HepG2 (cell line): ENCODE results near the gene DHFR2. TPM values are rescaled to one million over a fixed set of nuclear protein-coding genes. Genes with fewer than 3 reads are reported as not detected.
A peak's percentile ranks its signal among the peaks of the same experiment; 100 is the strongest.

Experiments
- ATAC-seq: fragments of 200-7000 bp; cut with Tn5 transposase; 3 replicates; pipeline ENCODE4 v1.9.1; 2020; ENCODE audit warnings: mild to moderate bottlenecking, moderate library complexity
- BruUV-seq: library from RNA; stranded (reverse); fragments of 400-500 nt; replicated peaks from 2 replicates; lab custom pipeline; 2021; lab: Mats Ljungman, UMichigan
- CTCF ChIA-PET: fragments of 300-600 bp; formaldehyde crosslinking; extraction: SDS; loops from one replicate; lab custom pipeline; 2021; ENCODE audit warnings: low total read pairs, inconsistent platforms, low intra/inter-chr PET ratio; lab: Yijun Ruan, JAX
- POLR2A ChIA-PET: fragments of 350-600 bp; sonication (Branson Sonifier 250); formaldehyde crosslinking; loops from one replicate; lab custom pipeline; 2020; ENCODE audit warnings: antibody characterized with exemption, inconsistent platforms; lab: Yijun Ruan, JAX
- DNase-seq: peaks from one replicate; pipeline ENCODE4 v3.0.0-alpha.2; 2015; ENCODE audit warnings: low spot score
- FAIRE-seq: peaks from 3 replicates; lab custom pipeline; 2011; peaks lifted over from hg19 to GRCh38; lab: Jason Lieb, UNC
- H2AFZ ChIP-seq: one replicate; pipeline ENCODE4 v1.6.1; 2011; ENCODE audit warnings: low read length, inconsistent platforms
- H3K27ac ChIP-seq: fragments of 300-600 bp; 3 replicates; pipeline ENCODE4 v1.8.0; 2011; ENCODE audit warnings: mixed run types, mild to moderate bottlenecking, mixed read lengths, low read length, inconsistent platforms; ENCODE audit not compliant: insufficient read depth; ENCODE audit errors: extremely low read length
- H3K27me3 ChIP-seq, 2 experiments: fragments of 200-600 bp in 1 of 2; 2 replicates in 1 of 2; 3 replicates in 1 of 2; pipeline versions ENCODE4 v1.6.0 to v1.8.0; 2011; ENCODE audit warnings: low read length in 2 of 2, mild to moderate bottlenecking in 2 of 2, moderate library complexity in 2 of 2, inconsistent platforms in 1 of 2; ENCODE audit not compliant: insufficient read depth in 2 of 2, control insufficient read depth in 1 of 2
- H3K36me3 ChIP-seq, 2 experiments: fragments of 200-600 bp in 1 of 2; replicated peaks in 1 of 2; 2 replicates in 1 of 2; 3 replicates in 1 of 2; pipeline versions ENCODE4 v1.5.1 to v1.8.0; 2011; ENCODE audit warnings: low read length in 2 of 2, inconsistent platforms in 1 of 2; ENCODE audit not compliant: insufficient read depth in 2 of 2, control insufficient read depth in 1 of 2
- H3K4me1 ChIP-seq: 2 replicates; pipeline ENCODE4 v1.5.1; 2012; ENCODE audit warnings: low read length, inconsistent platforms; ENCODE audit not compliant: insufficient read depth
- H3K4me2 ChIP-seq: 2 replicates; pipeline ENCODE4 v1.6.0; 2011; ENCODE audit warnings: low read depth, low read length, inconsistent platforms
- H3K4me3 ChIP-seq, 3 experiments: fragments of 200-600 bp in 1 of 3; sonication (generic), shearing (Covaris generic) in 1 of 3; replicated peaks in 1 of 3; 2 replicates each; pipeline ENCODE4 v1.5.1; 2011 to 2016; ENCODE audit warnings: low read length in 3 of 3, inconsistent platforms in 2 of 3, low read depth in 2 of 3, mild to moderate bottlenecking in 2 of 3, control low read depth in 1 of 3, mixed read lengths in 1 of 3; ENCODE audit not compliant: insufficient read depth in 1 of 3
- H3K79me2 ChIP-seq: one replicate; pipeline ENCODE4 v1.6.1; 2011; ENCODE audit warnings: low read length, inconsistent platforms; ENCODE audit not compliant: insufficient read depth
- H3K9ac ChIP-seq: 2 replicates; pipeline ENCODE4 v1.6.0; 2011; ENCODE audit warnings: mild to moderate bottlenecking, low read depth, low read length, inconsistent platforms; ENCODE audit not compliant: insufficient read depth
- H3K9me3 ChIP-seq: 2 replicates; pipeline ENCODE4 v1.5.1; 2012; ENCODE audit warnings: mild to moderate bottlenecking, low read length
- H4K20me1 ChIP-seq: 2 replicates; pipeline ENCODE4 v1.6.0; 2011; ENCODE audit warnings: inconsistent platforms, mild to moderate bottlenecking, low read length, moderate library complexity; ENCODE audit not compliant: insufficient read depth
- HNRNPUL1 ChIP-seq: fragments of 200-400 bp; formaldehyde crosslinking; IDR thresholded peaks from 2 replicates; pipeline ENCODE4 v1.6.1; 2017; ENCODE audit warnings: low read depth, mild to moderate bottlenecking, low read length, moderate library complexity
- MED1 ChIP-seq: sonication (generic); formaldehyde crosslinking; IDR thresholded peaks from 2 replicates; pipeline ENCODE4 v1.4.0; 2020; ENCODE audit warnings: missing genetic modification reagents
- PRPF4 ChIP-seq: fragments of 200-400 bp; formaldehyde crosslinking; IDR thresholded peaks from 2 replicates; pipeline ENCODE4 v1.6.1; 2016; ENCODE audit warnings: low read length, low read depth; ENCODE audit not compliant: poor library complexity, severe bottlenecking
- STAG1 ChIP-seq: sonication (generic); formaldehyde crosslinking; IDR thresholded peaks from 2 replicates; pipeline ENCODE4 v1.4.0; 2020; ENCODE audit warnings: missing genetic modification reagents
- YEATS4 ChIP-seq: sonication (generic); formaldehyde crosslinking; IDR thresholded peaks from 2 replicates; pipeline ENCODE4 v1.4.0; 2020; ENCODE audit warnings: missing genetic modification reagents, borderline replicate concordance
- ZIK1 ChIP-seq: sonication (generic); formaldehyde crosslinking; IDR thresholded peaks from 2 replicates; pipeline ENCODE4 v1.5.0; 2020; ENCODE audit warnings: mild to moderate bottlenecking, low read depth, missing genetic modification reagents, borderline replicate concordance
- ZKSCAN1 ChIP-seq: fragments of 150-350 bp; IDR thresholded peaks from 2 replicates; pipeline ENCODE4 v1.6.1; 2014; ENCODE audit warnings: low read length
- ZMYM3 ChIP-seq: sonication (generic); formaldehyde crosslinking; IDR thresholded peaks from 2 replicates; pipeline ENCODE4 v1.5.1; 2020; ENCODE audit warnings: mild to moderate bottlenecking, missing genetic modification reagents
- ZNF101 ChIP-seq: sonication (generic); formaldehyde crosslinking; IDR thresholded peaks from 2 replicates; pipeline ENCODE4 v1.4.0; 2020; ENCODE audit warnings: mild to moderate bottlenecking, low read depth, missing genetic modification reagents, borderline replicate concordance
- ZNF160 ChIP-seq: sonication (generic); formaldehyde crosslinking; IDR thresholded peaks from 2 replicates; pipeline ENCODE4 v1.8.0; 2022; ENCODE audit warnings: mild to moderate bottlenecking, inconsistent platforms, missing genetic modification reagents
- ZNF333 ChIP-seq: sonication (generic); formaldehyde crosslinking; IDR thresholded peaks from 2 replicates; pipeline ENCODE4 v1.4.0; 2020; ENCODE audit warnings: mild to moderate bottlenecking, missing genetic modification reagents, borderline replicate concordance
- ZNF350 ChIP-seq: sonication (generic); formaldehyde crosslinking; IDR thresholded peaks from 2 replicates; pipeline ENCODE4 v1.4.0; 2020; ENCODE audit warnings: mild to moderate bottlenecking, low read depth, missing genetic modification reagents, borderline replicate concordance
- ZNF672 ChIP-seq: sonication (generic); formaldehyde crosslinking; IDR thresholded peaks from 2 replicates; pipeline ENCODE4 v1.8.1; 2022; ENCODE audit warnings: missing genetic modification reagents
- ZNF770 ChIP-seq: sonication (generic); formaldehyde crosslinking; IDR thresholded peaks from 2 replicates; pipeline ENCODE4 v1.5.0; 2020; ENCODE audit warnings: mild to moderate bottlenecking, missing genetic modification reagents
- ZSCAN20 ChIP-seq: sonication (generic); formaldehyde crosslinking; IDR thresholded peaks from 2 replicates; pipeline ENCODE4 v1.4.0; 2020; ENCODE audit warnings: missing genetic modification reagents, mild to moderate bottlenecking, borderline replicate concordance
- ZSCAN21 ChIP-seq: sonication (generic); formaldehyde crosslinking; IDR thresholded peaks from 2 replicates; pipeline ENCODE4 v1.8.0; 2022; ENCODE audit warnings: mild to moderate bottlenecking, missing genetic modification reagents, moderate library complexity, borderline replicate concordance
- WGBS: methylation state at CpG from one replicate; pipeline ENCODE4 v1.1.6; 2017; ENCODE audit warnings: low lambda C conversion rate; 5-methylcytosine and 5-hydroxymethylcytosine counted together
- in situ Hi-C: cut with HindIII; loops from 2 replicates; pipeline ENCODE4 v1.10.0; 2017; ENCODE audit warnings: low pct_unique_long_range_greater_than_20kb; ENCODE audit not compliant: extremely low pct_ligation_motif_present
- intact Hi-C: fragments of 100-400 bp; cut with micrococcal nuclease; formaldehyde crosslinking; loops from one replicate; pipeline ENCODE4 v1.10.0; 2022; ENCODE audit not compliant: unreplicated experiment
- polyA plus RNA-seq, 8 experiments: library from polyadenylated mRNA; depleted of rRNA in 3 of 8; stranded (reverse) in 7 of 8; unstranded in 1 of 8; fragments of >200 nt; fragmentation: Illumina TruSeq in 4 of 8; extraction: Trizol in 4 of 8; gene quantifications; 2 replicates each; pipeline versions ENCODE4 v1.2.1 to v1.2.3, GENCODE V29; 2011 to 2016; ENCODE audit warnings: low read depth in 4 of 8, missing spikeins in 1 of 8, mixed read lengths in 1 of 8; ENCODE audit not compliant: insufficient read depth in 1 of 8
- total RNA-seq, 5 experiments: library from RNA; depleted of rRNA; stranded (reverse); fragments of >200 nt; fragmentation: Illumina TruSeq; extraction: Trizol; gene quantifications; 2 replicates each; pipeline ENCODE4 v1.2.3, GENCODE V29; 2016; ENCODE audit warnings: low read depth in 1 of 5
- TF ChIP-seq, protein P1 (sequence below): sonication (generic); formaldehyde crosslinking; IDR thresholded peaks from 2 replicates; pipeline ENCODE4 v1.4.0; 2020; ENCODE audit warnings: missing genetic modification reagents
- TF ChIP-seq, protein P2 (sequence below): sonication (generic); formaldehyde crosslinking; IDR thresholded peaks from 2 replicates; pipeline ENCODE4 v1.4.0; 2020; ENCODE audit warnings: mild to moderate bottlenecking, missing genetic modification reagents

The DHFR2 gene
- total and polyA plus RNA-seq, 2 of the 13 experiments (the other 11 are each of a cell fraction or from before 2014, with no cell fraction given), result 1.4 to 4.6 TPM

DNA sequence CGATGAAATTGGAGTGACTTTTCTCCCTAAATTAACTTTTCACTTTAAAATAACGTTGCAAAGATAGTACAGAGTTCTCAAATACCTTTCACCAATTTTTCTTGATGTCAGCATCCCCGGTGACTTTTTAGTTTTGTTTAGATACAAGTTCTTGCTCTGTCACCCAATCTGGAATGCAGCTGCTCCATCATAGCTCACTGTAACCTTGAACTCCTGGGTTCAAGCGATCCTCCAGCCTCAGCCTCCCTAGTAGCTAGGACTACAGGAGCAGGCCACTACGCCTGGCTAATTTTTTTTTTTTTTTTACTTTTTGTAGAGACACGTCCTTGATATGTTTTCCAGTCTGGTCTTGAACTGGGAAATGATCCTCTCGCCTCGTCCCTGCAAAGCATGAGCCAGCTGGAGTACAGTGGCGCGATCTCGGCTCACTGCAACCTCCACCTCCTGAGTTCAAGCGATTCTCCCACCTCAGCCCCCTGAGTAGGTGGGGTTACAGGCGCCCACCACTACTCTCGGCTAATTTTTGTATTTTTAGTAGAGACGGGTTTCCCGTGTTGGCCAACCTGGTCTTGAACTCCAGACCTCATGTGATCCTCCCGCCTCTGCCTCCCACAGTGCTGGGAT is 892 bp upstream of the DHFR2 start:
- Histone ChIP-seq H3K36me3 (peaks cover 0 to 10% of the 10 kb centered on the region in 2 experiments; a peak in 1 of 5 replicates), H3K79me2 (peaks cover 15% of the 10 kb centered on the region), H3K4me2 (peak overlapping the region; percentile 78), H3K27me3 (no peaks in the 10 kb centered on the region; a peak in 1 of 5 replicates), H4K20me1 (no peaks in the 10 kb centered on the region), H3K9me3 (peaks cover 10% of the 10 kb centered on the region; the same call in 1 of the 2 replicates), H3K4me1 (peaks cover 24% of the 10 kb centered on the region), H3K9ac (peak overlapping the region; percentile 95), H3K4me3 (peak overlapping the region; percentile 72 to 88 (median 79)), H2AFZ (peak overlapping the region; percentile 85), H3K27ac (peak overlapping the region; percentile 98)
- CTCF ChIA-PET, result no interaction called here
- 46% methylated on average over 17 of the region's 17 CpGs for WGBS
- FAIRE-seq (no peak), ATAC-seq (no peak), DNase-seq (peak; percentile 12)
- intact Hi-C loops (loop anchor here (1.0 to 10.0 kb wide), 5 partner anchors 35 to 159 kb away; partner anchors contain the start of genes ARL13B, PROS1 and STX19), in situ Hi-C loops (loop anchor here (10.0 kb wide), 1 partner anchor 59 kb away; no protein-coding TSS in a partner anchor)
- no TSS peak for BruUV-seq
- POLR2A ChIA-PET, result interaction anchor here (0.6 to 3.2 kb wide), 10 partner anchors 8 to 90 kb away, joined by 3 to 34 read pairs (median 5); partner anchors contain the start of genes ARL13B and PROS1
- TF ChIP-seq ZNF101 (CRISPR knock-in tag) (no peak), ZSCAN20 (CRISPR knock-in tag) (peak; percentile 18; the same call in 1 of the 2 replicates), MED1 (CRISPR knock-in tag) (peak; percentile 5; the same call in 1 of the 2 replicates), ZIK1 (CRISPR knock-in tag) (no peak), YEATS4 (CRISPR knock-in tag) (0 out of 2 replicates have a peak, but pooled peaks have one; percentile 1), HNRNPUL1 (no peak), ZKSCAN1 (no peak), ZNF672 (no peak), STAG1 (CRISPR knock-in tag) (no peak), PRPF4 (no peak), ZSCAN21 (CRISPR knock-in tag) (no peak), ZNF333 (CRISPR knock-in tag) (no peak), ZNF770 (peak; percentile 98), ZNF350 (CRISPR knock-in tag) (no peak), ZNF160 (CRISPR knock-in tag) (no peak), ZMYM3 (CRISPR knock-in tag) (peak; percentile 46; the same call in 1 of the 2 replicates)
- TF ChIP-seq, protein P1, sequence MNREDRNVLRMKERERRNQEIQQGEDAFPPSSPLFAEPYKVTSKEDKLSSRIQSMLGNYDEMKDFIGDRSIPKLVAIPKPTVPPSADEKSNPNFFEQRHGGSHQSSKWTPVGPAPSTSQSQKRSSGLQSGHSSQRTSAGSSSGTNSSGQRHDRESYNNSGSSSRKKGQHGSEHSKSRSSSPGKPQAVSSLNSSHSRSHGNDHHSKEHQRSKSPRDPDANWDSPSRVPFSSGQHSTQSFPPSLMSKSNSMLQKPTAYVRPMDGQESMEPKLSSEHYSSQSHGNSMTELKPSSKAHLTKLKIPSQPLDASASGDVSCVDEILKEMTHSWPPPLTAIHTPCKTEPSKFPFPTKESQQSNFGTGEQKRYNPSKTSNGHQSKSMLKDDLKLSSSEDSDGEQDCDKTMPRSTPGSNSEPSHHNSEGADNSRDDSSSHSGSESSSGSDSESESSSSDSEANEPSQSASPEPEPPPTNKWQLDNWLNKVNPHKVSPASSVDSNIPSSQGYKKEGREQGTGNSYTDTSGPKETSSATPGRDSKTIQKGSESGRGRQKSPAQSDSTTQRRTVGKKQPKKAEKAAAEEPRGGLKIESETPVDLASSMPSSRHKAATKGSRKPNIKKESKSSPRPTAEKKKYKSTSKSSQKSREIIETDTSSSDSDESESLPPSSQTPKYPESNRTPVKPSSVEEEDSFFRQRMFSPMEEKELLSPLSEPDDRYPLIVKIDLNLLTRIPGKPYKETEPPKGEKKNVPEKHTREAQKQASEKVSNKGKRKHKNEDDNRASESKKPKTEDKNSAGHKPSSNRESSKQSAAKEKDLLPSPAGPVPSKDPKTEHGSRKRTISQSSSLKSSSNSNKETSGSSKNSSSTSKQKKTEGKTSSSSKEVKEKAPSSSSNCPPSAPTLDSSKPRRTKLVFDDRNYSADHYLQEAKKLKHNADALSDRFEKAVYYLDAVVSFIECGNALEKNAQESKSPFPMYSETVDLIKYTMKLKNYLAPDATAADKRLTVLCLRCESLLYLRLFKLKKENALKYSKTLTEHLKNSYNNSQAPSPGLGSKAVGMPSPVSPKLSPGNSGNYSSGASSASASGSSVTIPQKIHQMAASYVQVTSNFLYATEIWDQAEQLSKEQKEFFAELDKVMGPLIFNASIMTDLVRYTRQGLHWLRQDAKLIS (CRISPR knock-in tag), result no peak
- TF ChIP-seq, protein P2, sequence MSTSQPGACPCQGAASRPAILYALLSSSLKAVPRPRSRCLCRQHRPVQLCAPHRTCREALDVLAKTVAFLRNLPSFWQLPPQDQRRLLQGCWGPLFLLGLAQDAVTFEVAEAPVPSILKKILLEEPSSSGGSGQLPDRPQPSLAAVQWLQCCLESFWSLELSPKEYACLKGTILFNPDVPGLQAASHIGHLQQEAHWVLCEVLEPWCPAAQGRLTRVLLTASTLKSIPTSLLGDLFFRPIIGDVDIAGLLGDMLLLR (CRISPR knock-in tag), result no peak
